ENCODE results near the gene KCNAB2. TPM values are rescaled to one million over a fixed set of nuclear protein-coding genes. Genes with fewer than 3 reads are reported as not detected.

Gene KCNAB2
- total RNA-seq, 1 donor from 2014 or later, result 3.6 TPM

Other genes starting within 250 kb of the KCNAB2 start
- 4.7 TPM for gene NPHP4, start 53.5 kb upstream of the KCNAB2 start, total RNA-seq
- gene CHD5, start 134.4 kb downstream of the KCNAB2 start, total RNA-seq, result 0.04 TPM
- gene RPL22, start 153.7 kb downstream of the KCNAB2 start, total RNA-seq, result 439 TPM
- 10.8 TPM for gene RNF207, start 160.2 kb downstream of the KCNAB2 start, total RNA-seq
- 40.3 TPM for gene ICMT, start 190.1 kb downstream of the KCNAB2 start, total RNA-seq
- not detected for gene HES3, start 198.3 kb downstream of the KCNAB2 start, total RNA-seq
- 9.1 TPM for gene GPR153, start 215.2 kb downstream of the KCNAB2 start, total RNA-seq